ENCODE measurements around the gene BNC2.

- no peak for TF ChIP-seq POLR2A (IDR thresholded peaks at IDR 0.05; ENCODE audit: insufficient read depth in 1 of 2, low read depth in 2 of 2, low read length in 2 of 2)
- TF ChIP-seq NR3C1 (CRISPR knock-in tag; IDR thresholded peaks at IDR 0.05), result no peak
- no peak for TF ChIP-seq DPF2 (CRISPR knock-in tag; IDR thresholded peaks at IDR 0.05; ENCODE audit: borderline replicate concordance, low read depth)
- TF ChIP-seq CTCF (CRISPR knock-in tag; IDR thresholded peaks at IDR 0.05), result no peak
- TF ChIP-seq ZBTB37 (CRISPR knock-in tag; IDR thresholded peaks at IDR 0.05), result no peak
- no peak for TF ChIP-seq TP53 (CRISPR knock-in tag; conservative IDR thresholded peaks at IDR 0.05)
- no peak for TF ChIP-seq MAZ (IDR thresholded peaks at IDR 0.05; ENCODE audit: borderline replicate concordance, low read depth, low read length)
- no peak for TF ChIP-seq MAZ (CRISPR knock-in tag; IDR thresholded peaks at IDR 0.05; ENCODE audit: low read depth)
- TF ChIP-seq ZBTB2 (CRISPR knock-in tag; IDR thresholded peaks at IDR 0.05; ENCODE audit: low read depth), result no peak
- TF ChIP-seq ZNF10 (CRISPR knock-in tag; IDR thresholded peaks at IDR 0.05; ENCODE audit: borderline replicate concordance, low read depth), result no peak
- no peak for TF ChIP-seq EZH2 (conservative IDR thresholded peaks at IDR 0.05; ENCODE audit: low read depth, low read length)
- TF ChIP-seq ZNF75D (CRISPR knock-in tag; IDR thresholded peaks at IDR 0.05; ENCODE audit: borderline replicate concordance), result no peak
Observed at GRCh38 chr9:16401701-16402100, 468.8 kb downstream of the BNC2 start.
